GM18861 (cell line): ENCODE measurements around the gene FAM20C.
"Not testable (repeated sequence)": the region's sequence is repeated elsewhere in the genome, so short reads cannot be mapped to it uniquely, and the experiment has no call there.

Experiments used
- ATAC-seq: cut with Tn5 transposase; IDR thresholded peaks from one replicate; pipeline ENCODE4 v1.9.1; 2021; ENCODE audit not compliant: unreplicated experiment

The FAM20C gene

DNA sequence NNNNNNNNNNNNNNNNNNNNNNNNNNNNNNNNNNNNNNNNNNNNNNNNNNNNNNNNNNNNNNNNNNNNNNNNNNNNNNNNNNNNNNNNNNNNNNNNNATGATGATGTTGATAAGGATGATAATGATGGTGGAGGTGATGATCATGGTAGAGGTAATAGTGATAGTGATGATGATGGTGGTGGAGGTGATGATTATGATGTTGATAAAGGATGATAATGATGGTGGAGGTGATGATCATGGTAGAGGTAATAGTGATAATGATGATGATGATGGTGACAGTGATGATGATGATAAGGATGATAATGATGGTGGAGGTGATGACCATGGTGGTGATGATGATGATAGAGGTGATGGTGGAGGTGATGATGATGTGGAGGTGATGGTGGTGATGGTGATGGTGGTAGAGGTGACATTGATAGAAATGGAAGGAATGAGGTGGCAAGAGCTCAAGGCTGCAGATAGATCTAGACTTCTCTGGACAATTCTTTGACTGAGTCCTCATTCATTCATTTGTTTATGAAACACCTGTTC, 47.8 kb downstream of the FAM20C start:
- no peak for ATAC-seq

DNA sequence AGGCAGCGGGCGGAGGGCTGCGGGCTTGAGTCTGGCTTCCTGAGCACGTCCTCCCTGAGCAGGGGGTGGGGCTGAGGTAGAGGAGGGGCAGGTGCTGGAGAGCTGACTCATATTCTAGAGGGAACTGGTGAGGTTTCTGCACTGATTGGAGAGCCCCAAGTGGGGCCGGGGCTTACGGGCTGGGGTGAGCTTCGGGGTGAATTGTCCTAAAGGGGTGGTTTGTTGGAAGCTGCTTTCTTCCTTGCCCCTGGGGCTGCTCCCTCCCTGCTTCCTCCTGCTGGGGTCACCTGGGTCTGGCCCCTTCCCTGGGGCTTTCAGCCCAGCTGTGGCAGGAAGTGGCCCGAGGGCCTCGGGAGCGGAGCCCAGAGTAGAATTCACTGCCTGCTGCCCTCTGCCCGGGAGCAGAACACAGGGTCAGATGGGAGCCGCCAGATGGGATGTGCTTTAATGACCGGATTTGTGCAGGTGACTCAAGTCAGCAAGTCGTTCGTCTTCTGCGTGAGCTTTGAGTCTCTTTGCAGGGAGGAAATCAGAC, 48.6 kb downstream of the FAM20C start:
- no peak for ATAC-seq

DNA sequence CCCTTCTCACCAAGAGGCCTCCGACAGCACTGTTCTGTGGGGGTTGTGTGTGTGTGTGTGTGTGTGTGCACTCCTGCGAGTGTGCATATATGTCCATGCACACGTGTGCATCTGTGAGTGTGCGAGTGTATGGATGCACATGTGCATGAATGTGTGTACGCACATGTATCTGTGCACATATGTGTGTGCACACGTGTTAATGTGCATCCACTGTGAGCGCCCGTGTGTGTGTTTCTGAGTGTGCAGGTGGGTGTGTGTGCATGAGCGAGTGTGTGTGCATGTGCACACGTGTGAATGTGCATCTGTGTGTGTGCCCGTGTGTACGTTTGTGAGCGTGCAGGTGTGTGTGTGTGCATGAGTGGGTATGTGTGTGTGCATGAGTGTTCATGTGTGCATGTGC, 49.1 kb downstream of the FAM20C start:
- ATAC-seq, result no peak

DNA sequence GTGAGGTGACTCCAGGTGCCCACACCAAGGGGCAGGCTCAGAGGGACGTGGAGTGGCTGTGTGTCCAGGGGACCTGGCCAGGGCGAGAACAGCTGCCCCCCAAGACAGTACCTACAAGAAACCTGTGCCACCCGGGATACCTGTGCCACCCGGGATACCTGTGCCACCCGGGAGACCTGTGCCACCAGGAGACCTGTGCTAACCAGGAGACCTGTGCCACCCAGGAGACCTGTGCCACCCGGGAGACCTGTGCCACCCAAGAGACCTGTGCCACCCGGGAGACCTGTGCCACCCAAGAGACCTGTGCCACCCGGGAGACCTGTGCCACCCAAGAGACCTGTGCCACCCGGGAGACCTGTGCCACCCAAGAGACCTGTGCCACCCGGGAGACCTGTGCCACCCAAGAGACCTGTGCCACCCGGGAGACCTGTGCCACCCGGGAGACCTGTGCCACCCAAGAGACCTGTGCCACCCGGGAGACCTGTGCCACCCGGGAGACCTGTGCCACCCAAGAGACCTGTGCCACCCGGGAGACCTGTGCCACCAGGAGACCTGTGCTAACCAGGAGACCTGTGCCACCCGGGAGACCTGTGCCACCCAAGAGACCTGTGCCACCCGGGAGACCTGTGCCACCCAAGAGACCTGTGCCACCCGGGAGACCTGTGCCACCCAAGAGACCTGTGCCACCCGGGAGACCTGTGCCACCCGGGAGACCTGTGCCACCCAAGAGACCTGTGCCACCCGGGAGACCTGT, 50.6 kb downstream of the FAM20C start:
- ATAC-seq, result not testable (repeated sequence)

DNA sequence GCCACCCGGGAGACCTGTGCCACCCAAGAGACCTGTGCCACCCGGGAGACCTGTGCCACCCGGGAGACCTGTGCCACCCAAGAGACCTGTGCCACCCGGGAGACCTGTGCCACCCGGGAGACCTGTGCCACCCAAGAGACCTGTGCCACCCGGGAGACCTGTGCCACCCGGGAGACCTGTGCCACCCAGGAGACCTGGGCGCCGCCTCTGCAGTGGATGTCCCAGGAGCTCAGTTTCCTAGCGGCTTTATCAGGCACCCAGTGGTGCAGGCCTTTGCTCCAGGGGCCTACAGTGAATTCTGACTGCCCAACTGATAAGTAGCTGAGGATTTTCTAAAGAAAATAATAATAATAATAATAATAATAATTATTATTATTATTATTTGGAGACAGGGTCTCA, 51.2 kb downstream of the FAM20C start:
- ATAC-seq, result not testable (repeated sequence)

DNA sequence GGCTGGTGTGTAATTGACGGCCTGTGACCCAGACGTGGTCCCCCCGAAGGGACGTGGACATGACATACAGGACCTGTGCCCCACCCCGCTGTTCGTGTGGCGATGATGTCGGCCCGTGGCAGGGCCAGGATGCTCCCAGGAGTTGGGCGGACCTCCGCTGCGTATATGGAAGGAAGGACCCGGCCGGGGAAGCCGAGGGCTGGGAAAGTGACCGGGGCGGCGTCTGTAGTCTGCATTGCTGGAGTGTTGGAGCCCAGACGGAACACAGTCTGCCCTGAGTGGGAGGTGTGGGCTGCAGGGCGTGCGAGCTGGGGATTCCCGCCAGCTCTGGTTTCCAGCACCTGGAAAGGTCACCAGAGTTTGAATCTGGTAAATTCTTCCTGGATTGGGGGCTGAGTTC, 52.6 kb downstream of the FAM20C start:
- no peak for ATAC-seq

DNA sequence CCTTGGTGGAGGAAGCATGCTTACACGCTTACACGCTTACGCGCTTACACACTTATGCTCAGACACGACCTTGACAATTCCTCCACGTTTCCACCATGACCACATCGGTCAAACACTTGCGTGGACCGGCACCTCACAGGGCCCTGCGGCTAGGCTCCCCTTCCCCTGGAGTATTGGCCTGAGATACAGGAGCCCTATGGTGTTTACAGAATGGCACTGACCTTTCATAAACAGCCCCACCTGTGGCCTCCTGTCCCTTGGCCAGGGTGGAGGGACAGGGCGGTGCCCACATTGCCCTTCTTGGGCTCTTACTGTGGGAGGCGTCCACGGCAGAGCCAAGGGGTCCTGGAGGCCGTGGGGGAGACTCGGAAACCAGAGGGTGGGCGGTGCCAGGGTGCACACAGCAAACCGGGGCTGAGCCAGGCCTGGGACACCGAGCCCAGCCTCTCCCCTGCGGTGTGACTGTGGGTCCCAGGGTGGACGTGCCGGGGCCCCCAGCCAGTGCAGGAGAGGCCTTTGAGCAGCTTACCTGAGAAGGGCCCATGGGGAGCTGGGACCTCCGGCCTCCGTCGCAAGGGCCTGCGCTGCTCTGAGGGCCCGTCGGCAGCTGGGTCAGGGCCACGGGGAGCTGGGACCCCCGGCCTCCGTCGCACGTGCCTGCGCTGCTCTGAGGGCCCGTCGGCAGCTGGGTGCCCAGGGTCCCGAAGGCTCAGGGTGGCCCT, 53.4 kb downstream of the FAM20C start:
- ATAC-seq, result no peak

DNA sequence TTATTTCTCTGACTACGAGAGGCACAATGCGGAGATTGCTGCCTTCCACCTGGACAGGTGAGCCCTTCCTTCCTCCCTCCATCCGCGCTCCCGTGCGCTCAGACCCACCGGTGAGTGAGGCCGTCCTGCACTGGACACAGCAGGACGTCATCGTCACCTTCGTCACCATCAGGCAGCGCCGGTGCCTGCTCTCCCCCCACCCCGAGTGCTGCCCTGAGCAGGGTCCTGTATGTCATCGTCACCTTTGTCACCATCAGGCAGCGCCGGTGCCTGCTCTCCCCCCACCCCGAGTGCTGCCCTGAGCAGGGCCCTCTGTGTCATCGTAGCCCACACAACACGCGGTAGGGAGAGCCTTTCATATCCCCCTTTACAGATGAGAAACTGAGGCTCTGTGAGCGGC, 54.1 kb downstream of the FAM20C start:
- no peak for ATAC-seq

DNA sequence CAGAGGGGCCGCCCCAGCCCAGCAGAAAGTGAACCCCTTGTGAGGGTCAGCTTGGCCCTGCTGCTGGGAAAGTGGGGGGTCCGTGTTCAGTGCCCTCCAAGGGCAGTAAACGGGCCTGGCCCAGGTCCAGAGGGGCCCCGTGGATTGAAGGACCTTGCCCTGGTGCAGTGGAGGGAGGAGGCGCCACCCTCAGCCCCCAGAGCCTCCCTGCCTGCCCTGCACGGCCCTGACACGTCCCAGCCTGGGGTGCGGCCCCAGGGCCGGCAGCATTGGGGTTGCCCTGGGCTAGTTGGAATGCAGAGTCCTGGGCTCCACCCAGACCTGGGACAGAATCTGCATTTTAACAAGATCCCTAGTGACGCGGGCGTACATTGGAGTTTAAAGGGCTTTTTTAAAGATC, 54.8 kb downstream of the FAM20C start:
- no peak for ATAC-seq

DNA sequence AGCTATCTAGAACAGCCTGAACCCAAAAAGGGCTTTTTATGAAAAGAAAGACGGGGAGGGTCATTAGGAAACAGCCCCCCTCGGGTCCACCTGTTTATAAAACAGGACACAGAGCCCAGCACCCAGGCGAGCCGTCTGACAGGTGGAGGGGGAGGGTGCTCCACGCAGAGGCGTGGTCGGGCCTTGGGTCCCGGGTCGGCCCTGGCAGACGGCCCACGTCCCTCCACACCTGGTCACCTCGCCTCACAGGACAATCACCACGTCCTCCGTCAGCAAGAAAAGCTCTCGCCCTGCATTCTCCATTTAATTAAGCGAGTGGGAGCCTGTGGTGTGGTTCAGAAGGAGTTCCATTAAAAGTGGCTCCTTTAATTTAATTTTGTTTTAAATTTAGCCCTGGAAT, 55.3 kb downstream of the FAM20C start:
- no peak for ATAC-seq

DNA sequence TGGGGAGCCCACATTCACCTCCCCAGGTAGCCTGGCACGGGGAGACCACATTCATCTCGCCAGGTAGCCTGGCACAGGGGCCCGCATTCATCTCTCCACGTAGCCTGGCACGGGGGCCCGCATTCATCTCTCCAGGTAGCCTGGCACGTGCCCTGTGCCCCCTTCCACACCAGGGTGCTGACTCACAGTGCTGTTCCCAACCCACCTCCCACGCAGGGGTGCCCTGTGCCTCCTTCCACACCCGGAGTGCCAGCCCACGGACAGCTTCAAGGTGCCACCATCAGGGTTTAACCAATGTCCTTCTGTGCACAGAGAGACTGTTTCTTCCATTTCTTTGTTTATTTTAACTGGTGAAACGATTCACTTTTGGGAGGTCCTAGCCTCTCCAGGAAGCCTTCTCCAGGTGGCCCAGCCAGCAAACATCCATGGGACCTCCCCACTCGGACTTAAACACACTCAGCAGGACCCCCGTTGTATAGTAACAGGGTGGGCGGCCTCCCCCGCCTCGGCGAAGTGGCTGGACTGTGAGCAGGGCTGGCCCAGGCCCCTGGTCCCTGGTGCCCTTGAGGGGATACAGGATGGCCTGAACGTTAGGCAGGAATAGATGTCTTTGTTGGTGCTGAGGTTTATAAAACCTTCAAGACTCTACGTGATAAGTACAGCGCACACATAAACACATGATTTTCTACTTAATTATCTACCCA, 56.5 kb downstream of the FAM20C start:
- ATAC-seq, result no peak

DNA sequence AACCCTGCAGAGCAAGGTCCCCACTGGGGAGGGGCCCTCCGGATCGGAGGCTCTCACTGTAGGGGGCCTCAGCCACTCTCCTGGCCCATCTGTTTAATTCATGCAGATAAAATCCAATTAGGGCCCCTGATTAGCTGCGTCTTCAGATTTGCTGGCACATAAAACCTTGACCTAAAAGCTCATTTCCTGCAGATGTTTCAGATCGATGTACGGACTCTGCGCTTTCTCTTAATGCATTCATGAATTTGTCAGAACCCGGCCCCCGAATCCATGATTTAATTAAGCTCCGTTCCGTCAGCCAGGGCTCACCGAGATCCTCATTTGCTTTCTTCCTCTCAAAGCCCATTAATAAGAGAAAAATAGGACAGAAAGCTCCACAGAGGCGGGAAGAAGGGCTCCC, 57.6 kb downstream of the FAM20C start:
- ATAC-seq, result no peak

DNA sequence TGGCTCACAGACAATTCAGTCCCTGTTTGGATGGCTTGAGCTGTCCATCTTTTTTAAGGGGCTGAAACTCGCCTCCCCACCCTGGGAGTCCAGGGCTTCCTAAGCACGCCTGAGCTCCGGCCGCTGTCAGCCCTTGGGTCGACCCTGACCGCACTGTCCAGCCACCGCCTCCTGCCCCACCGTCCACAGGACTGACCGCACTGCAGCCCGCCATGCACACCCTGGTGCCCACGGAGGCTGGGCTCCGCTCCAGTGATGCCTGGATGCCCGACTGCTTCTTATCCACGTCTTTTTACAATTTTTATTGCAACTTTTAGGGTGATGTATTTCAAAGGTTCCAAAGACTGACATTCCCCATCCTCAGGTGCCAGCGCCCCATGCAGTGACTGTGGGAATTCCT, 58.2 kb downstream of the FAM20C start:
- ATAC-seq, result no peak

DNA sequence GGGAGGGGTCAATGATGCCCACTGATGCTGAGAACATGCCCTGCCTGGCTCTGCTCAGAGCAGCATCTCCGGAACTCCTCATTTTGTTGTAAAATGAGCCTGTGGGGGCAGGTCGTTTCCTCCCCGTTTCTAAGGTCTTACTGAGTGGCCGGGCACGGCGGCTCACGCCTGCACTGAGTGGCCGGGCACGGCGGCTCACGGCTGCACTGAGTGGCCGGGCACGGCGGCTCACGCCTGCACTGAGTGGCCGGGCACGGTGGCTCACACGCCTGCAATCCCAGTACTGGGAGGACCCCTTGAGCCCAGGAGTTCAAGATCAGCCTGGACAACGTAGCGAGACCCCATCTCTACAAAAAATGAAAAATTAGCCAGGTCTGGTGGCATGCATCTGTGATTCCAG, 58.6 kb downstream of the FAM20C start:
- no peak for ATAC-seq

DNA sequence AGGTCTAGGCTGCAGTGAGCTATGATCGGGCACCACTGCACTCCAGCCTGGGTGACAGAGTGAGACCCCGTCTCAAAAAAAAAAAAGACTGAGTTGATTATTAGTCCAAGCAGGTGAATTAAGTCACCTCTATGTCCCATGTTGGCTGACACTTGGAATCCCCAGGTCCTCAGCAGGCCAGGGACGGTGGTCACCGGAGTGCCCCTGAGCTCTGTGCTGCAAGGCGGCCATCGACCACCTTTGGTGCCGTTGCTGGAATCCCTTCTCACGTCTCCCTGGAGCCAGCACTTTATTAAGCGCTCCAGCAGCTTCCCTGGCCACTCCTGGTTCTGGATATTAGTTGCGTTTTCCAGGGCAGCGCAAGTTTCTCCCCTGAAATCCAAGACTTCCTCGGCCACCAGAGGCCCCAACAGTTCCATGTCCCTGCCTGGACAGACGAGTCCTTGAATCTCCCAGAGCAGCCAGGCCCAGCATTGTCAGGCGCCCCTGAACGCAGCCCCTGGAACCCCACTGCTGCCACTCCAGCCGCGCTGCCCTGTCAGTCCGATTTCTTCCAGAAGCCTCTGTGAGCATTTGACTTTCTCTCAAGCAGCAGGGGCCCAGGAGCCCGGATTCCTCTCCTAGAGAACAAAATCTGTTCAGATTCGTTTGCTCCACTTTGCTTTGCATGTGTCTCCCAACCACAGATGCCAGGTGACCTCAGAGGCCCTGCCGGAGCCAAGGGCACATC, 59.2 kb downstream of the FAM20C start:
- ATAC-seq, result no peak

DNA sequence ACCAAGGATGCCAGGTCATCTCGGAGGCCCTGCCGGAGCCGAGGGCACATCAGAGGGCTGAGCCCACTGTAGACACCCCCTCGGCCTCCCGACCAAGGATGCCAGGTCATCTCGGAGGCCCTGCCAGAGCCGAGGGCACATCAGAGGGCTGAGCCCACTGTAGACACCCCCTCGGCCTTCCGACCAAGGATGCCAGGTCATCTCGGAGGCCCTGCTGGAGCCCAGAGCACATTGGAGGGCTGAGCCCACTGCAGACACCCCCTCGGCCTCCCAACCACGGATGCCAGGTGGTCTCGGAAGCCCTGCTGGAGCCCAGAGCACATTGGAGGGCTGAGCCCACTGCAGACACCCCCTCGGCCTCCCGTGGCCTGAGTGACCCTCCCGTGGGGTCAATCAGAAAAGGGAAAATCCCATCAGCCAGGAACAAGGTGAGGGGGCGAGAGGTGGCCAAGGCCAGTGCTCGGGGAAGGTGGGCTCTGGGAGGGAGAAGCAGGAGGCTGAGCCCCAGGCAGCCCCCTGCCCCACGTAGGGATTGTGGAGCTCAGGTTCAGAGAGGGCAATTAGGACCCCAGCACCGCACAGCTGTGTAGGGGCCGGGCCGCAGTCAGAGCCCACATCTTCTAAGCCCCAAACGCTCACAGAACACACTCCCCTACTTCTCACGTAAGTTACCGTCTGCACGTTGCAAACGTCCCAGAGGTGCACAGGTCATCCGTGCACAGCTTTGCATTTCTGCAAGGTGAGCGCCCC, 60.0 kb downstream of the FAM20C start:
- no peak for ATAC-seq

DNA sequence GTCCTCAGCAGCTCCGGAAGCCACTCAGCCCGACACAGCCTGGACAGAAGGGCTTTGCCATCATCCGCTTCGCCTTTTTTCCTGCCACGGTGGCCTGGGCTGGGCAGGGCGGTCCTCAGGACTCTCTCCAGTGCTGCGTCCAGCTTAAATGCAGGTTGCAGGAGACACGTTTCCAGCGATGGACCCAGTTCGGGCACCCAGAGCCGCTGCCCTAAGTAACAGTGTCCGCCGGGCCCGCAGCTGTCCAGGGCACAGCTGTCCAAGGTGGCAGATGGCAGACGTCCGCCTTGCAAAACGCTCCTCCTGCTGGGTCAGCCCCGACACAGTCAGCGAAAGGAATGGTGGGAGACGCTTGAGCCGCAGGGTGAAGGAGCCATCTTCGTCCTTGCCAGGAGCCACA, 60.6 kb downstream of the FAM20C start:
- no peak for ATAC-seq

DNA sequence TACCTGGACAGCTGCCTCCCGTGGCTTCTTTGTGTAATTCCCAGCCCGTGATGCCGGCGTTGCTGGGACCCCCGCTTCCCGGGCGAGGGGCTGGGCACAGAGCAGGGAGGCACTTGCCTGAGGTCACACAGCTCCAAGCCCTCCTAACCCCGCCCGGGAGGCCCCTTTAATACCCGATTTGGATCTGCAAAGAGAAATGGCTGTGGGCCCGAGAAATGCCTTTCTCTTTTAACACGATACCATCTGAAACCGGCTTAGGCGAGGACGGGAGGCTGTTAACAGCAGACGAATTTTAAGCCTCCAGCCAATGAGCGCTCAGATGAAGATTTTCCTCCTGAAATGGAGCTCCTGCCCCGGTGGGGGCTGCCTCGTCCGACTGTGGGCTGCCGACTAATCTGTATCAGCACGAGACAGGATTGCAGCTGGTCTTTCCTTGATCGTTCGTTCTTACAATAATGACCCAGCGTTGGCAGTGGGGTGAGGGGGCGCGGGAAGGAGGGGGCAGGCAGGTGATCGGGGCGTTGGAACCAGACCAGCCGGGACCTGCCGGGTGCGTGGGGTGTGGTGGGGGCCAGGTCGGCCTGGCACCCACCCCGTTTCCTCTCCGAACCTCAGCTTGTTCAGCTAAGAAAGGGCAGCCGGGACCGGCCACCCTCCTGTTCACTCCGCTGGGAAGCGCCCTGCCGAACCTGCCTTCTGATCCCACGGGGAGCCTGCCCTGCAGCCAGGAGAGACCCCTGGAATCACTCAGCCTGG, 61.4 kb downstream of the FAM20C start:
- no peak for ATAC-seq

DNA sequence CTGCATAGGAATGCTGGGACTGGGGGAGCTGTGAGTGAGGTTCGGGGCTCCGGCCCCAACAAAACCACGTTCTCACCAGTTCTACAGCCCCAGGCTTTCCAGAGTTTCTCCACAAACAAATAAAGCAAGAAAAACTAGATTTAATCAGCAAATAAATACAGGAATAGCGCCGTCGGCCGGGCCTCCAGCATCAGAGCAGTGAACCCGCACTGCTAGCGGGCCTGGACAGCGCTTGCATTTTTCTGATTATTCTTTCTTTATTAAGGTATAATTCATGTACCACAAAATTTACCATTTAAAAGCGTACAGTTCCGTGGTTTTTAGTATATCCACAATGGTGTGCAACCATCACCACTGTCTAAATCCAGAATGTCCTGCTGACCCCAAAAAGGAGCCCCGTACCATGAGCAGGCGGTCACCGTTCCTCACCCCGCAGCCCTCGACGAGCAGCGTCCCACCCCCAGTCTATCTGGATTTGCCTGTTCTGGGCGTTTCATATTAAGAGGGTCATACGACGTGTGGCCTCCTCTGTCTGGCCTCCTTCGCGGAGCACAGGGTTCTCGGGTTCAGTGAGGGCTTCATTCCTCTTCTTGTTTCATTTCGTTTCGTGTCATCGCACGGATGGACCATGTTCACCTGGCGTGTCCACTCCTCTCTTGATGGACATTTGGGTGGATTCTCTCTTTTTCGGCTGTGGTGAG, 62.1 kb downstream of the FAM20C start:
- no peak for ATAC-seq
